ENCODE results near the gene MICAL3.
"Not testable (repeated sequence)": the region's sequence is repeated elsewhere in the genome, so short reads cannot be mapped to it uniquely, and the experiment has no call there.

MICAL3 gene

GRCh38 chr22:17942721-17943120, 81.6 kb downstream of the MICAL3 start:
- H3K27ac ChIP-seq = peak overlapping the region; percentile 56; the same call in 1 of the 2 replicates
- TF ChIP-seq ZFX (IDR thresholded peaks at IDR 0.05; ENCODE audit: borderline replicate concordance) = no peak
- no peak for TF ChIP-seq CTCF (IDR thresholded peaks at IDR 0.05)

- TF ChIP-seq ZFX (IDR thresholded peaks at IDR 0.05; ENCODE audit: borderline replicate concordance) = no peak
- TF ChIP-seq CTCF (IDR thresholded peaks at IDR 0.05) = no peak
- no peak overlapping the region for H3K27ac ChIP-seq
Measured at GRCh38 chr22:17941471-17942406, 82.6 kb downstream of the MICAL3 start.

- H3K27ac ChIP-seq = no peak overlapping the region
- TF ChIP-seq ZFX (IDR thresholded peaks at IDR 0.05; ENCODE audit: borderline replicate concordance) (no peak), CTCF (IDR thresholded peaks at IDR 0.05) (no peak)
Measured at GRCh38 chr22:17939579-17939978, 84.8 kb downstream of the MICAL3 start.

GRCh38 chr22:17939011-17939410, 85.3 kb downstream of the MICAL3 start:
- H3K27ac ChIP-seq = no peak overlapping the region
- no peak for TF ChIP-seq CTCF (IDR thresholded peaks at IDR 0.05)
- TF ChIP-seq ZFX (IDR thresholded peaks at IDR 0.05; ENCODE audit: borderline replicate concordance) = no peak

GRCh38 chr22:17938484-17938924, 85.9 kb downstream of the MICAL3 start:
- no peak for TF ChIP-seq ZFX (IDR thresholded peaks at IDR 0.05; ENCODE audit: borderline replicate concordance)
- no peak for TF ChIP-seq CTCF (IDR thresholded peaks at IDR 0.05)
- no peak overlapping the region for H3K27ac ChIP-seq

- H3K27ac ChIP-seq = not testable (repeated sequence)
Measured at GRCh38 chr22:17932457-17932856, 91.9 kb downstream of the MICAL3 start.

GRCh38 chr22:17931400-17931825, 92.9 kb downstream of the MICAL3 start:
- TF ChIP-seq ZFX (IDR thresholded peaks at IDR 0.05; ENCODE audit: borderline replicate concordance) (no peak), CTCF (IDR thresholded peaks at IDR 0.05) (no peak)
- H3K27ac ChIP-seq = no peak overlapping the region
